ENCODE measurements around the gene ABL1.
"Not testable (repeated sequence)": the region's sequence is repeated elsewhere in the genome, so short reads cannot be mapped to it uniquely, and the experiment has no call there.

Gene ABL1

DNA sequence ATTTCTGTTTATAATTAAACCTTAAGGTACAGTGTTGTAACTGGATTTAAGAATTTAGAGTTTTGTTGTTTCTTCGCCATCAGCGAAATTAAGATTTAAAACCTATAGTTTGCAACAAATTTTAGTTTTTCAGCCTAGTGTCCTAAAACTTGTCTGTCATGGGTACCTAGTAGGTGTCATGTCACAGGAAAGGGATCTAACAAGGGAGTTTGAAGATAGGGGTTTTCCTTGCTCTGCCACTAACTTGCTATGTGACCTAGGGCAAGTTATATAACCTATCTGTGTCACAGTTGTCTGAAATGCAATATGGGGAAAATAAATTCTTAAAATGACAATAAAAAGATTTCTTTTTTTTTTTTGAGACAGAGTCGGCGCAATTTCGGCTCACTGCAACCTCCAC lies 9.2 kb upstream of the ABL1 start:
- no peak for DNase-seq

DNA sequence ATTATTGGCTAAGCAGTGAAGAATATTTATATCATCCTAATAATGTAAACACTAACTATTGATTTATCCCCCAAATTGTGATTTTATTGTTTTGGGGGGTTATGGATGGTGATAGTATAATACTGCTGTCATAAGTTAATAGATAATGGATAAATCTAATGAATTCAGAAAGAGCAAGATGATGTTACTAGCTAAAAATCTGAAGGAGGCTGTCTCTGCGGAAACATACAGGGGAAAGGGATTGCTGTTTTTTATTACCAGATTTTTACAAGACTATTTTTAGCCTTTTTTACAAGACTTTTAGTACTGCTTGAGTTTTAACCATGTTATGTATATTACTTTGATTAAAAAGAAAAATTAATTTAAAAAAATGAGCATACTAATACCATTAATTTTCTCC lies 5.3 kb upstream of the ABL1 start:
- DNase-seq = no peak

DNA sequence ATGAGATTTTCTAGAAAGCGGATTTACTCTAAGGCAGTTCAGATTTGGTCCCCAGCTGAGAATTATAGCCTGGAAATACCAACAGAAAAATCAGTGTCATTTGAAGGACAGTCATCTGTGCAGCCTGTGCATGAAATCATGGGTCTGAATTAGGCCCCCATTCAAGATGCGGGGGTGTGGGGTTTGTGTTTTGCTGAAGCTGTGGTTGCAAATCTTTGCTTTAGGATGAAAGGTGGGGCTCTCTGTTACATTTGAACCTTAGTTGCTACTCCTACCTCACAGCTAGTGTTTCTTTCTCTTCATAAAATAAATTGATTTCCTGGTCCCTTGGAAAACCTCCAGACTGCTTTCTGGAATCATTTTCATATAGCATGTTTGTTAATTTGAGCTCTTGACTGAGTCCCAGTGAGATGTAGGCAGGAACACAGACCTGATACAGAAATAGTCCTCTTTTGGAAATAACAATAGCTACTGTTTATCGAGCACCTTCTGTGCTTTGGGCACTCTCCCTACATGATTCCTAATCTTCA lies 4.8 kb upstream of the ABL1 start:
- no peak for DNase-seq

DNA sequence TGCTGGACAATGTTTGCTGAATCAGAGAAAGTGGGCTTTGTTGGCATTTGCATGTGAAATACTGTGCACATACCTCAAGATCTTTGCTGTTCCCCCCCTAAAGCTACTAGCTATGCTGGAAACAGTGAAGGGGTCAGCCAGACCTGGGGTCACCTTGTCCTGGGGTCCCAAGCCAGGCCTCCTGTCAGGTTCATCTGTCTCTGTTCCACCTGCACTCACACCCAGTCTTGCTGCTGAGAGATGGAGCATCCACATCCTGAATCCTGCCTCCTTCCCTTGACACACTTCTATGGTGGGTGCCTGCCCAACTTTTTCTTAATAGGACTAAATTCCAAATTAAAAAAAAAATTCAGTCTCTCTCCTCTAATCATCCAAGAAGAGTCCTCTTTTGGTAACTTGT lies 4.0 kb upstream of the ABL1 start:
- no peak for DNase-seq

DNA sequence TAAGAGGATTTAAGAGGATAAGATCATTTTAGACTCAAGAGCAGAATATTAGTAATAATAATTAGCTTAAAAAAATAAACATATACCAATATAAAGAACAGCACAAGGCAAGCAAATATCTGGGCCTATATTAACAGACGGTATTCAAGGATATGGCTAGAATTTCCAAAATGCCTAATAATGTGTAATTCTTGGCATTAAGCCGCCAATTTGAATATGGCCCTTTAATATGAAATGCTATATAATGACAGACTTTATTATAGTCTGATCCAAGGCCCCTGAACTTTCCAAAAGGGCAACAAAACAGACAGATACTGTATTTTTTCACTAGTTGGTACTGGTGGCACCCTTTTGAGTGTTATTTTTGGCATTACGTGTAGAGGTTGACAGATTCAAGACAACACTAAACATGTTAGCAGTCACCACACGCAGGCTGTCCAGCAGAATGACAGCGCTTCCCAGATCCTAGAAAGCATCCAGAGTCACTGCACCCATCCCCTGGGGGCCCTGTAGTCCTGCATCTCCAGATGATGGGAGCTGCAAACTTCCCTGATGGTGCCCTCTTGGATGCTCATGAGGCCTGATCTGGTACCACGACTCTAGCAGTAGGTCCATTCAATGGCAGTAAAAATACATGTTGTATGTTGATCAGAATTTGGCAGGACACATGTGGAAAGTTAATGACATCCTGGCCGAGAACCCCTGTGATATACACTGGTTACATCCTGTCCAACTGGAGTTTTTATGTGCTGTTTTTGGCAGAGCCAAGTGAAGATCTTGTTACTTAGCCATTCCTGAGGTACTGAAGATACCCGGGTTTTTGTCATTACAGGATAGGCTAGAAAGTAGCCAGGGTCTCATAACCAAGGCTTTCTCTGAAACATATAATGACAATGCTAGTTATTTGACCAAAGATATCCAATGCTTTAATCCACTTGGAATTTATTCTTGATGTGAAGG lies 1.7 kb upstream of the ABL1 start:
- no peak for DNase-seq

DNA sequence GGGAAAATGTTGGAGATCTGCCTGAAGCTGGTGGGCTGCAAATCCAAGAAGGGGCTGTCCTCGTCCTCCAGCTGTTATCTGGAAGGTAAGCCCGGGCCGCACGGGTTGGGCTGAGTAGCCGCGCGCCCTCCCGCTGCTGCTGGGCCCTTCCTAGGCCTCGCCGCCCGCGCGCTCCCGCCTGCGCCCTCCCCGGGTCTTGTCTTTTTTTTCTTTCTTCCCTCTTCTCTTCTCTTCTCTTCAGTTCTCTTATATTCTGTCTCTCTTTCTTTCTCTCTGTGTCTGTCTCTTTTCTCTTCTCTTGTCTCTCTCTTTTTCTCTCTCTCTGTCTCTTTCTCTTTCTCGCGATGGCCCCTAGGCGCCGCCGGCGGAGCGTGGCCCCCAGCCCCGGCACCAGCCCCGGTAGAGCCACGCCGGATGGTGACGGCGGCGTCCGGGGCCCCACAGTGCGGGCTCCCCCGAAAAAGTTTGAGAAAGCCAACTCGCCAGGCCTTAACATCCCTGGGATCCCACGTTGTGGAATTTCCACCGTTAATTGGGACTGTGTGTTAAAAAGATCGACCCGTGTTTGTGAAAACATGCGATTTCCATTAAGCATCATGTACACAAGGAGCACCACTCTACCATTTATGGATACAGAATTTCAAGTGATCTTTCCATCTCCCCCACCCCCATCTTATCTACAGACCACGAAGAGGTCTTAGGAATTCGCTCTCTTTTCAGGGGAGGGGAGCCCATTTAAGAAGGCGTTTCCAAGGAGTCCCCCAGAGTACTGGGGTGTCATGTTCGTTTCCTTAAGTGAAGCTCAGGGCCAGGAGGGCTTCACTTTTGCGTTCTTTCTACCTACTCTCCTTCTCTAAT lies 616 bp downstream of the ABL1 start:
- no peak for DNase-seq

DNA sequence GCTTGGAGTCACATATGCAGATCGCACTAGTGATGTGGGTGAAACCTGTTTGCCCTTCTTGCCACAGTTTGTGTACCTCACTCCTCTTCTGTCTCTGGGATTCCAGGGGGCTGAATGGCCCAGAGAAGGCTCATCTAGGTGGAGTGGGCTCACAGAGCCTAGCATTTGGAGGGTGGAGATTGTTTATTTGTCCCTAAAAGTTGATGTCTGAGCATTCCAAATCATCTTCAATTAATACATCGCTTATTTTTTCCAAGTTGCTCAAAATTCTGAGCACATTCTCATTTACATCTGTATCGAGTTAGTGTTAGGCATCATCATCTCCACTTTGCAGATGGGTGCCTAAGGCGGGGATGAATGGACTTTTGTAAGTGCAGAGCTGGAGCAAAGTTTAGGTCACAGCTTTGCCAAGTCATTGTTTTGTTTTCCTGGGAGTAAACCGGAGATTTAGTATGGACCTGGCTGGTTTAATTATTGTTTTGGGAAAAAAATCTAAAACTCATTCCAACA lies 2.0 kb downstream of the ABL1 start:
- DNase-seq = no peak

DNA sequence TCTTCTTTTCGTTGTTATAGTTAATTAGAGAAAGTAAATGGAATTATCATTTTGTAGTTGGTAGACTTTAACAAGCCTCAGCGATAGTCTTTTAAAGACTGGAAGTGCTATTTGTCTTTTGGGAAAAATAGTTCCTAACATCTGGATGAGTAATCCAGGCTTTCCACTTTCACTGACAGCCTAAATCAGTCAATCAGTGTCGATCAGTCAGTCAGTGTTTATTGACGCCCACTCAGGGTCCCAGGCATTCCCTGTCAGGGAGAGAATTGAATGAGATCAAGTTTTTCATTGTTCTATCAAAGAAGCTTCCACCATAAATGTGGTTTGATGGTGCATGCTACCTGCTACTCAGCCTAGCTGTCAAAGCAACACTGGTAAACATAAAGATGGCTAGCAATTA lies 2.6 kb downstream of the ABL1 start:
- no peak for DNase-seq

DNA sequence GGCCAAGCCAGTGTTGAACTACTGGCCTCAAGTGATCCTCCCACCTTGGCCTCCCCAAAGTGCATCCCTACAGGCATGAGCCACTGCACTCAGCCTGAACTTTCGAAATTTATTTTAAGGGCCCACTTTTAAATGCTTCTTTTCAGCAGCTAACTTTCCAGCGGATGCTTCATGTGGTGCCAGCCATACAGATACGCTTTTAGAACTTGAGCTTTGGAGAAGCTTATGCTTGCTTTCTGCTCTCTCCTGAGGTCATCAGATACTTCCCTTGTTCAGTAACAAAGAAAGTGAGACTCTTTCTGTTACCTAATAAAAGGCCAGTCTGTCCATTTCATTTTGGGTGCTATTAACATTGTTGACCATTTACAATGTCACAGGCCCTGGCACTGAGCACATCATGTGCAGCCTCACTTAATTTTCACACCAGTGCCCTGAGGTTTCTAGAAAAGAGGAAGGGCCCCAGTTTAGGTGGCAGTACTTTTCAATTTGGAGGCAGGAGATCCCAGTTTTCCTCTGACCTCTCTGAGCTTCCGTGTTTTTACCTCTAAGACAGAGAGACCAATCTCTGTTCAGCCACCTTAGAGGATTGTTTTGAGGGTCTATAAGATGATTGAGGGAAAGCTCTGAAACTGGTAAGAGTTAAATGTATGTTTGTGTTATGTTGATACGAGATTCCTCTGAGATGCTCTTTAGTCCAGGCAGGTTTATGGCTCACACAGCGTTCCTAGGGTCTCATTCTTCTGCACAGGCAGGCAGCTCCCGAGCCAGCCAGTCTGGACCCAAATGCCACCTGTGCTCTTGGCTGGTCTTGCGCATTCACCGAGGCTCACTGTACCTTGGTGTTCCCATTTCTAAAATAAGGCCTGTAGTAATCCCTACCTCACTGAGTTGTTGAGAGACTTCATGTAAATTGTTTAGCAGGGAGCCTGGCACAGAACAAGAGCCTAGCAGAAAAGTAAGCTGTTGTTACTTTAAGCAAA lies 4.4 kb downstream of the ABL1 start:
- DNase-seq = no peak

DNA sequence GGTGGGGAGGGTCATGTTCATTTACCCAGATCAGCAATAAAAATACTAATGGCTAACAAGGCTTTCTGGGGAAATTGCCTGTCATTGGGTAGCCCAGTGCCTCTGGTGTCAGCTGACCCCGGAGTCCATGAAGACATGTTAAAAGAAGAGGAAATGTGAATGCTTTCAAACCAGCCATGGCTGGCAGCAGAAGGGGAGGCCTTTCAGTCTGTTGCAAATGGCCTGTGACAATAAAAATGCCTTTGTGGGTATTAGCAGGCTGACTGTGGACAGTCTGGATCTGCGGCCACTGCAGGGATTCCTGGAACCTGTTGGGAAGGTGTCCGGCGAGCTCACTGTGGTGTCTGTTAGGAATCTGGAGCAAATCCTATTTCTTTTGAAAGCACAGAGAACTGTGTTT lies 7.5 kb downstream of the ABL1 start:
- DNase-seq = no peak

DNA sequence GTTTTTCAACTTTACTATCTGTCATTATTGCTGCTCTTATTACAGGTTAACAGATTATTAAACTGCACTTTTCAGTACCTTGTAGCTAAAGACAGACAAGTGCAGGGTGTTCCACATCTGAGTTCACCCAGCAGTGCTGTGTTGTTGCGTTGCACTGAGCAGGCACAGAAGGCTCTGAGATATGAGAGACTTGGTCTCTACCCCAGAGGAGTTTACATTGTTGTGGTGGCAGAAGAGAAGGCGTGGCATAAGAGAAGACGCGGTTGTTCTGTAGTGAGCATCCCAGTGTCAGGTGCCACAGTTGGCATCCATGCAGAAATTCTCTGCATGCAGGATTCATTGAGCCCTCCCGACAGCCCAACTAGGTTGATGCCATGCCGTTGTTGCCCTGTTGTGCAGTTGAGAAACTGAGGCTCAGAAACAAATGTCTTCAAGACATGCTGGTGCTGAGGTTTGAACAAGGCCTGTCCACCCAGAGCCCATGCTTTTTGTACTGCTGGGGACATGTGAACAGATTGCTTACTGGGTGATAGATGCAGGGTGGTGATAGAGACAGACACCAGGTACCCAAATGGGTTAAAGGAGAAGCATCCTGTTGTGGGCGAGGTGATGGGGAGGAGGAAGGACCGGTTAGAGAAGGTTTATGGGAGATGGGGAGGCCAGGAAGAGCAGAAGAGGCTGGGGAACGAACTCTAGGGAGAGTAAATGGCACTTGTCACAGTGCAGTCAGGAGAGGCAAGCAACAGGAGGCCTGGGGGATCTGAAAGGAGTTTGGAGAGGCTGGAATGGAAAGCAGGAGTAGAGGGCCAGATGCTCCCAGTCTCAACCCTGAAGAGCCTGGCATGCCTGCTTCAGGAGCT lies 8.2 kb downstream of the ABL1 start:
- DNase-seq = no peak

DNA sequence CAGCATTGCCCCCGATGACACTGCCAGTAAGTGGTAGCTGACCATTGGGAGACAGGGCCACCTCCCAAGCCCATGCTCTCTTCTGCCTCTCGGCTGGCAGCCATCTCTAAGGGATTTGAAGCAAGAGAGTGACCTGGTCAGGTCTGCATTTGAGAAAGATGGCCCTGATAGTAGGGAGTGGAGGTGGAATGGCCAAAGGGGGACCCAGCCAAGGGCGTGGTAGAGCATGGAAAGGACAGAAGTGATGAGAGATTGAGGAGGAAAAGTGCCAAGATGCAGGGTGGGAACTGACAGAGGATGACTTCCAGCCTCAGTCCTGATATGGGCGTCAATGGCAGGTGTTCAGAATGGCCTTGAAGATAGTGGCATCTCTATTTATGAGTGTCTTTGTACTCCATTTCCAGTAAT lies 9.0 kb downstream of the ABL1 start:
- no peak for DNase-seq

DNA sequence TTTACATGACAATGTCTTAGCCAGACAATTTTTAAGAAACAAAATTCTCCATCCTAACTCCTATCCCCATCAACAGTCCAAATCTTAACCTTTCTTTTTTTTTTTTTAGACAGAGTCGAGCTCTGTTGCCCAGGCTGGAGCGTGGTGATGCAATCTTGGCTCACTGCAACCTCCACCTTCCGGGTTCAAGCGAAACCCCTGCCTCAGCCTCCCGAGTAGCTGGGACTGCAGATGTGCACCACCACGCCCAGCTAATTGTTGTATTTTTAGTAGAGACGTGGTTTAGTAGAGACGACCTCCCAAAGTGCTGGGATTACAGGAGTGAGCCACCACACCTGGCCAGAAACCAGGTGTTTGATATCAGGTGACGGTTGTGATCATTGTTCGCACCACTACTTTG lies 10.2 kb downstream of the ABL1 start:
- no peak for DNase-seq

DNA sequence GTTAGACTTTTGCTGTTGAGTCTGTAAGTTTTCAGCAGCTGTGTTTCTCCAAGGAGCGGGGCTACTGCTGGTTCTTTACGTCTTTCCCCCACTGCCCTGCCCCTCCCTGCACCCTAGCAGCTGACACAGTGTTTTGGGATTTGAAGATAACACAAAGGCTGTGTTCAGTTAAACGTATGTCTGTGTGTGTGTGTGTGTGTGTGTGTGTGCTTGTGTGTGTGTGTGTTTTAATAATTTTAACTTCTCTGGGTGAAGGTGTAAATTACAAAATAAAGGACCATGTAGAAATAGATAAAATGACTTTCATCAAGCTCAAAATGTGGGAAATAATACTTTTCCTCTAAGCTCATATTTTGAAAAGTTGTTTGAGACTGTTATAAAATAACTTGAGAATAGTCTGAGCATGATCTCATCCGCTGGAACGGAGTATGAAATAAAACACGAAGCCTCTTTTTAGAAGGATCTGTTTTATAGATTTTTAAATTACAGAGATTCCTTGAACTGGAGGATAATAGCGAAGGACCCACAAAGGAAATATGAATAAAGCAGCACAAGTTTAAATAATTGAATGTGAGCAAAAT lies 10.9 kb downstream of the ABL1 start:
- DNase-seq = no peak

DNA sequence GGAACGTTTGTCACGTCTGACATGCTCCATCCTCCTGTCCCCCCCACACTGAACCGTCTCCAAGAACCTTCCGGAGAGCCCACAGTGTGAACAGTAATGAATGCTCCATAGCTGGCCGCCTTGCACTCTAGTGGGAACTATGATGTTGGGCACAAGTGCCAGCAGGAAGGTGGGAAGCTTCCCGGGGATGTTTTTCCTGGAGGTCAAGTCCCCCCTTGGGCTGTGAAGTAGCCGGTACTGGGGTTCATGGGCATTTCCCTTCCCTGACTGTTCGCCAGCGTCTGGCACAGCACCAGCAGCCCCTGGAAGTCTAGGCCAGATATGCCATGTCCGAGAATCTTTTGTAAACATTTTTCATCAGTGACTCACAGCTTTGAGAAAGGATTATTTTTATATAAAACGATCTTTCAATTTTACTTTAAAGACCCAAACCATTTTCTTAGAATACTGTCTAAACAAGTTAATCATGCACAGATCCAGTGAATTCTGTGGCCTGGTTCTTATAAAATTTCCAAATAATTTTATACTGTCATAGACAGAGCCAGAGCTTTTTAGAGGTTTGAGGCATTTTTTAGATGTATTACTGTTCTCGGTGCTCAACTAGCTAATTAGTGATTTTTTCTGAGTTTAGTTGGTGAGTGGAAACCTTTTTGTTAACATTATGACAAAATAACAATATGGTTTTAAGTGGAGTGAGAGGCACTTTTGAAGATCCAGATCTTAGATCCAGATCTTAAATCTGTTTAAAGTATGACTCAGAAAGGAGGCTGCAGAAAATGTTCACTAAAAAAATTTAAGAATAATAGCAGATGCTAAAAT lies 11.6 kb downstream of the ABL1 start:
- no peak for DNase-seq

DNA sequence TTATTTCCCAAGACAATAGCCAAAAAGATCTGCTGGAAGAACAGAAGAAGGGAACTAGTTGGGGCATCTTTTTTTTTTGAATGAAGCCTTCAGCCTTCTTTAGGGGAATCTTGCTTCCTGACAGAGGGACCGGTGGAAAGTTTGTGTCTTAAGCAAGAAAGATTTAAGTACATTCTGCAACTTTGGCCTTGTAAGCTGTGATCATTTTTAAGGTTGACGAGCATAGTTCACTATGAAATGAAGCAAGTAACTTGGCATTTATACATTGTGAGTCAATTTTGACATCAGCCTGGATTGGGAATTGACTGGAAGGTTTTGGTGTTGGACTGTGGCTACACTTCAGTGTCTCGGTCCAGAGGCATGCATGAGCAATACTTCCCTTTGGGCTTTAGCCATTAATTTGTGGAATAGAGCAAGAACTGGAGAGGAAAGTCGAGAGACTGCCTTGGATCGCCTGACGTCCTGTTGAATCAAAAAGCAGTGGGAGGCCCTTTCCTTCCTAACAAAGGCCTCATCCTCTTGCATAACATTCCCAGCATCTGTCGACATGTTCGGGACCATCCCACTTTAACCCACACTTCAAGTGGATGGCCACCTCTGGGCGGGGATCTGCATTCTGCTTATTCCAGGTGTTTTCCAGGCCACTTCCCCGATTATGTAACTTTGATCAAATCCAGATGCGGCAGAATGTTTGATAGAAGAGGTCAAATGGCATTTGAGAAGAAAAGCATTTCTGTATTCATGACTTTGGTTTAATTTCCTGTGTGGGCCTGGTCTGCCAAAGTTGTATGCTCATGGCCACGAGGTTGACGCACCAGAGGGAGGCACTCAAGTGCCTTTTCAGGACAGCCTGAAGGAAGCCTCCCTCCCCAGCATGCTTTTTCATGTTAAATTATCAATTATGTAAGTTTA lies 12.5 kb downstream of the ABL1 start:
- DNase-seq = no peak

DNA sequence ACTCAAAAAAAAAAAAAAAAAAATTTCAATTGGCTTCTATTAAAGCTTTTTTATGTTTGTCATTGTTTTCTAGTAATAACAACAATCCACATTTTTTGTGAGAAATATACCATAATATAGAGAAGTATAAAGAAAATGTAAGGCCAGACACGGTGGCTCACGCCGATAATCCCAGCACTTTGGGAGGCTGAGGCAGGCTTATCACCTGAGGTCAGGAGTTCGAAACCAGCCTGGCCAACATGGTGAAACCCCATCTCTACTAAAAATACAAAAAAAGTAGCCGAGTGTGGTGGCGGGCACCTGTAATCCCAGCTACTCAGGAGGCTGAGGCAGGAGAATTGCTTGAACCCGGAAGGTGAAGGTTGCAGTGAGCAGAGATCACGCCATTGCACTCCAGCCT lies 13.5 kb downstream of the ABL1 start:
- not testable (repeated sequence) for DNase-seq

DNA sequence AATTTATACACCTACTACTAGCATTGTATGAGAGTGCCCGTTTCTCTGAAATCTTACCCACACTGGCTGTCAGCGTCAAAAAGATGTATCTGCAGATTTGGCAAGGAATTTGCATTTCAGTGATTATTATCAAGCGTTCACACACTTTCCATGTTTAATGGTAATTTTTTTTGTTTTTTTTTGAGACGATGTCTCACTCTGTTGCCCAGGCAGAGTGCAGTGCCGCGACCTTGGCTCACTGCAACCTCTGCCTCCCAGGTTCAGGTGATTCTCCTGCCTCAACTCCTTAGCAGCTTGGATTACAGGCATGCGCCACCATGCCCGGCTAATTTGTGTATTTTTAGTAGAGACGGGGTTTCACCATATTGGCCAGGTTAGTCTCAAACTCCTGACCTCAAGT lies 14.3 kb downstream of the ABL1 start:
- no peak for DNase-seq

DNA sequence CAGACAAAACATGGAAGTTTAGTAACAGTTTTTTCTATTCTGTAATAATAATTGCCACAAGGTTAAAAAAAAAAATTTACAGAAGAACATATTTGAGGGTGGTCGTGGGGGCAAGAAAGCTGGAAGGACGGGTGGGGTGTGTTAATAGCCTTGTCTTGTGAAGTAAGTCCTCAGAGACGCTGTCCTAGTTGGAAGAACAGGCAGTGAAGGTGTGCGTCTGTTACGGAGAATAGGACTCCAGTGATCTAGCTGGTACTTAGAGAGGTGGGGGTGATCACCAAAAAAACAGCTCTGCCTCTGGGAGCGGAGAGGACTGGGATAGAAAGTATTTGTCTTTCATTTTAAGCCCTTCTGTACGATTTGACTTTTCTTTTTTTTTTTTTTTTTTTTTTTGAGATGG lies 17.7 kb downstream of the ABL1 start:
- no peak for DNase-seq
